Stromal cell of bone marrow (primary cell): ENCODE data around the gene PRKCE.
"Not testable (repeated sequence)": the region's sequence is repeated elsewhere in the genome, so short reads cannot be mapped to it uniquely, and the experiment has no call there.

Experiments used
- DNase-seq: peaks from one replicate; pipeline ENCODE4 v3.0.0-alpha.2; 2012; ENCODE audit warnings: low read depth

The PRKCE gene

DNA sequence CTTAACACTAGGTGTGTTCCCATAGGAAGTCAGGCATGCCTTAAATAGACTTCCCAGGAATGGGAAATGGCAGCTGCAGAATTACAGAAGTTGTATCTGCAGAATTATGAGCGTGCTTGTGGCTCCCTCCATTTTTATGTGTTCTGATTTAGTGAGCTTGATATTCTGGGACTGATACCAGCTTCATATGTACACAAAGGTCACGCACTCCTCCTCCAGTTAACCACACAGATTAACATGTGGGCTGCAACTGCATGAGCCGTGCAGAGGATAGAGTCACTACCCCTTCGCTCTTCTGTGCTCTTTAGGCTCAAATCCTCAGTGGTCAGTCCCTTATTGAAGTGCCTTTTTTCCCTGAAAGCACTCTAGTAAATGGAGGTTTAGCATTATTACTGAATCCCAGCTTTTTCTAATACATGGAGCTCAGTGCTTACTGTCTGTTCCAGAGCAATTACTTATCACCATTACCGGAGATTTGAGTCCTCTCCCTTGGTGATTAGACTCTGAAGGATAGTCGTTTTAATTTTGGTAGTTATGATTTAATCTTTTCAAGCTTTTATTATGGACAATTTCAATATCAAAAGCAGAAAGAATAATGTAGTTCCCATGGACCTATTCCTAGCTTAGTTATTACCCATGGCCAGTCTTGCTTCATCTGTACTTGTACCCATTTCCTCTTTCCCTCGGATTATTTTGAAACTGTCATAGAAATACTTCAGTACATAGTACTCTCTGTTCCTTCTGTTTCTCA lies 238.3 kb downstream of the PRKCE start:
- no peak for DNase-seq

DNA sequence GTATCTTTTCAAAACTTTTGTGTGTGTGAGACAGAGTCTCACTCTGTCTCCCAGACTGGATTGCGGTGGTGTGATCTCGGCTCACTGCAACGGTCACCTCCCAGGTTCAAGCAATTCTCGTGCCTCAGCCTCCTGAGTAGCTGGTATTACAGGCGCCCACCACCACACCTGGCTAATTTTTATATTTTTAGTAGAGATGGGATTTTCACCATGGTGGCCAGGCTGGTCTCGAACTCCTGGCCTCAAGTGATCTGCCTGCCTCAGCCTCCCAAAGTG lies 238.8 kb downstream of the PRKCE start:
- DNase-seq: not testable (repeated sequence)

DNA sequence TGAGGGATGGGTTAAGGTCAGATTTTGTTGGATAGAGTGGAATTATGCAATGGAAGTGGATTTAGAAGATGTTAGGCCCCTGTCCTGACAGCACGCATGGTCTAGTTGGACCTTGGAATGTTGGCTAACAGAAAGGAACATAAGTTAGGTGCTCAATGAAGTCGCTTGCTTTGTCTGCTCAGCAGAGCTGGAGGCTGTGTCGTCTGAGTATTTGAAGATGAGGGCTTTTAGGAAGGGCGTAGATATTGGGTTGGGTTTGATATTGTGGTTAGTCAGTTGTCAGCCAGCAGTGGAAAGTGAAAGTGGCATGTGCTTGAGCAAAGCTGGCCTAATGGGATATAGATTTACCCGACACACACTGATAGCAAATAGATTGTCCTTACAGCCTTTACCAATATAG lies 239.3 kb downstream of the PRKCE start:
- no peak for DNase-seq

DNA sequence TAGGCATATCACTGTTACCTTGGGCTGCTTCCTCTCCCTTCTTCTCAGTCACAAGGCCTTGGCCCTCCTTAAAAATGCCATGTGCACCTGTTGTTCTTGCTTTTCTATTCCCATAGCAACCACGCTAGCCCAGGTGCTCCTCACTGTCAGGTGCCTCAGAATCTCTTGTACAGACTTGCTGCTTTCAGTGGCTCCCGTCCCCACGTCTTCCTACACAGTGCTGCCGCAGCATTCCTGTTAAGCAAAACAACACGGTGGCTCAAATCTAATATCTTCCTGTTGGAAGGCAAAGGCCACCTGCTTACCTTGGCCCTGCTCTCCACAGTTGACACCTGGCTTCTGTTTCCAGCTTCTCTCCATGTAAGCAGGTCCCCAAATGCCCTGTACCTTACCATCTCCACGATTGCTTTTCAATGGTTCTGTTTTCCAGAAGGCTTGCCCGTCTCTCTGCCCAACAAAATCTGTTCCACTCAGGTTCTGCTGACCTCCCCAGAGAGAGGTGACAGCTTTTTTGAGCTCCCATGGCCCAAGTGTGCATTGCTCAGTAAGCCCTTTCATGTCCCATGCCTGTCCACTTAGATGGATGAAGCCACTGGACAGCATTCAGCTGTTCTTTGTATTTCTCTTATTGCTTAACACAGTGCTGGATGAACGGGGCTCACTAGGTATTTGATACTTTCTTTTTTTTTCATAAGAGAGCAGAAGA lies 240.4 kb downstream of the PRKCE start:
- no peak for DNase-seq

- no peak for DNase-seq
Measured at GRCh38 chr2:45892425-45892745, 240.9 kb downstream of the PRKCE start.

DNA sequence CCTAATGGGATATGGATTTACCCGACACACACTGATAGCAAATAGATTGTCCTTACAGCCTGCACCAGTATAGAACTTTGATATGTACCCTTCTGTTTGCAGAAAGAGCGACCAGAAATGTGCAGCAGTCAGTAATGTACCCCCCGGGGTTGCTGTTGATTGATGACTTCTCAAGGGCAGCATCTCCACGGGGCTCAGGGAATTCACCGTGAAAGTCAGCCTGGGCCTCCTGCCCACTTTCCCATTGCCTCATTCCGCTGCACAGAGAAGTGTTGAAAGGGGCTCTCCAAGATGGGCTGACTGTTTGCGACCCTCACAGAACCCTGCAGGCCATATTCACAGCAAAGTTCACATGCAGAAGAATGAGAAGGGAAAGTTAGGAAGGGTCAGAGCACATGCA lies 241.3 kb downstream of the PRKCE start:
- DNase-seq: no peak

- DNase-seq: no peak
Measured at GRCh38 chr2:45894211-45894610, 242.7 kb downstream of the PRKCE start.

- DNase-seq: peak; percentile 60
Measured at GRCh38 chr2:45895241-45895861, 243.9 kb downstream of the PRKCE start.

GRCh38 chr2:45896311-45896710 lies 244.8 kb downstream of the PRKCE start:
- DNase-seq: no peak

GRCh38 chr2:45897842-45898241 lies 246.4 kb downstream of the PRKCE start:
- DNase-seq: no peak

DNA sequence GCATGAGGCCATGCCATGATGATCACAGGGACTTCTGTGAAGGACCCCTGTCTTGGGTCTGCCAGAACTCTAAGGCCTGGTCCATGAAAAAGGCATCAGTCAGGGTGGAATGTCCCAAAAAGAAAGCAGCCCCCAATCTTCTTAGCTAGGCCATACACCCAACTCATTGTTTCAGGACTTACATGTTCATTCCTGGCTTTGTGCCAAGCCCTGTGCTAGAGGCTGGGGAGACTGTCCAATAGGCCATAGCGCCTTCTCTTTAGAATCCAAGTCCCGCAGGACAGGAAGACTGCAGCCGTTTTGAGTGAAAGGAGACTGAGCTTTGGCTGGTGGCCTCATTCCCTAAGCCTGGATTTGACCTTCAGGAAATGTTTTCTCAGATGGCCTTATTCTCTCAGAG lies 247.3 kb downstream of the PRKCE start:
- DNase-seq: no peak

DNA sequence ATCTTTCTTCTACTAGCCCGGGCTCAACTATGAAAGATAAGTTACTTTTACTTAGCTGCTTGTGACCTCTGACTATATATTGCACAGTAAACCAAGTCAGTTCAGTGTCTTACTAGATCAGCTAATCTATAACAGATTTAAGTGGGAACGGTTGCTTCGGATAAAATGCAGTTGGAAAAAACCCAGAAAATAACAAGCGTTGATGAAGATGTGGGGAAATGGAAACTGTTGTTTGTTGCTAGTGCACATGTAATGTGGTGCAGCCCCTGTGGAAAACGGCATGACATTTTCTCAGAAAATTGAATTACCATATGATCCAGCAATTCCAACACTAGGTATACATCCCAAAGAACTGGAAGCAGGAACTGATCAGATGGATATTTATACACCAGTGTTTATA lies 248.5 kb downstream of the PRKCE start:
- no peak for DNase-seq

GRCh38 chr2:45901468-45902032 lies 250.1 kb downstream of the PRKCE start:
- DNase-seq: no peak

DNA sequence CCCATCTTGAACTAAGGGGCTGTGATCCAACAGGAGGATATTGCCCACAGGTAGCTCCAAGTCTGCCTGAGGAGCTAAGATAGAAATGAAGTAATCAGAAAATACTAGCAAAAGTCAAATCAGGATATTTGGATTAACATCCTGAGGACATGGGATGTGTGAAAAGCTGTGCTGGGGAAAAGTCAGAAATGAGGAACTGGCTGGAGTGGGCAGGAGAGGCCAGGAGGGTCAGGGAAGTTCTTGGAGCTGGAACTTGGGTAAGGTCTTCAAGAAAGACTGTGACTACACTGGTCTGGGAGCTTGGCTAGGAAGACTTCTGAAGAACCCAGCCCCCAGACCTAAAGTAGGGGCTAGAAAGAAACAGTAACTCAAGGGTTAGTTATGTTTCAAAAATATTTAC lies 250.9 kb downstream of the PRKCE start:
- DNase-seq: no peak

- DNase-seq: no peak
Measured at GRCh38 chr2:45902781-45903375, 251.4 kb downstream of the PRKCE start.

- no peak for DNase-seq
Measured at GRCh38 chr2:45904267-45904945, 252.9 kb downstream of the PRKCE start.

GRCh38 chr2:45904946-45905631 lies 253.6 kb downstream of the PRKCE start:
- DNase-seq: no peak

DNA sequence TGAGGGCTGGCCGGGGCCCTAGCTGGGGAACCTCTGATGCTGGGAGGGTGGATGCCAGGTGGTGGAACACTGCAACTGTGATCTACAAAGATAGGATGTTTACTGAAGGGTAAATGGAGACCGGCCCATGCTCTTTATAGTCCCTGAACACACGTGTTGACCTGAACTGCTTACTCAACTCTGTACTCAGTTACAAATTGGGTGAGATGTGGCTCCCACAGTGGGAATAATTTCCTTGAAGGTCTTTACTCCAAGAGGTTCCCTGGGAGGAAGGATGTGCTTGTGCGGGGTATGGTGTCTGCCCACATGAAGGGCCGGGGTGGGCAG lies 254.1 kb downstream of the PRKCE start:
- DNase-seq: no peak

- DNase-seq: no peak
Measured at GRCh38 chr2:45907592-45907991, 256.1 kb downstream of the PRKCE start.

- DNase-seq: no peak
Measured at GRCh38 chr2:45908316-45909170, 257.1 kb downstream of the PRKCE start.

- DNase-seq: no peak
Measured at GRCh38 chr2:45909171-45909565, 257.7 kb downstream of the PRKCE start.
